CD4-positive, alpha-beta T cell treated with Interleukin-4 for 4 hours (primary cell): Measurements from ENCODE around the gene PALMD.

Experiments
- DNase-seq: peaks from one replicate; pipeline ENCODE4 v3.0.0-alpha.2; 2020

Gene PALMD

GRCh38 chr1:99702221-99702620 lies 56.3 kb downstream of the PALMD start:
- DNase-seq: no peak

DNA sequence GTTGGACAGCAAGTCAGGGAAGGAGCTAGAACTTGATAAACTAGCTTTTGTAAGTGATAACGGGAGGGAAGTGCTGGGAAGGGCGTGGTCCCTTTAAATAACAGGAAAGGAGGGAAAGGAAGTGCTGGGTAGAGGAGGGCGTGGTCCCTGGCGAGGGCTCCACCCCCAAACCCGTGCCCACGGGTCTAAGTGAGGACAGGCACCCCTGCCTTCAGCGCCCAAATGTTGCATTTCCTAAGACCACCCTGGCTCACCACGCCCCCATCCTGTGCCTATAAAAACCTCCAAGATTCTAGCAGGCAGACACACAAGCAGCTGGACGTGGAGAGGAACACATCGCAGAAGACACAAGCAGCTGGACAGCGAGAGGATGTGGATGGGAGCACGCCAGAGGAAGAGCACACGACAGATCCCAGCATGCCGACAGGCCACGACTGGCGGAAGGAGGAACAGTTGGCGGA lies 58.5 kb downstream of the PALMD start:
- DNase-seq: no peak

GRCh38 chr1:99705385-99705784 lies 59.5 kb downstream of the PALMD start:
- DNase-seq: no peak

GRCh38 chr1:99707535-99708142 lies 61.7 kb downstream of the PALMD start:
- DNase-seq: peak; percentile 56

- no peak for DNase-seq
Observed at GRCh38 chr1:99710994-99711393, 65.1 kb downstream of the PALMD start.

- no peak for DNase-seq
Observed at GRCh38 chr1:99713006-99713405, 67.1 kb downstream of the PALMD start.

DNA sequence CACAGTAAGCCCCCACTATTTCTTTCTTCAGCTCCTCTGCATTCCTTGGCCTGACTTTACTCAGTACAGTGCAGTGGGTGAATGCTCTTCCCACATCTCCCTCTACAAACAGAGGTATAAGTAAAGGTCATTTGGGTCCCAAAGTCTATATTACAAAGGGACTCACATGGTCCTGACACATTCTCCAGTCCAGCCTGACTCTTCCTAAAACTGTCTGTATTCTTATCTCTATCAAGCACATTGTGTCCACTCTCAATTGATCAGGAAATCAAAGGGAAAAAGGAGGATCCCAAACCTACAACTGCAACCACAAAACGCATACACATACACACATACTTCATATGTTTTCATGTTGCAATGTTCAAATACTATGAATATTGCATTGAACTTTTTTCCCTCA lies 71.1 kb downstream of the PALMD start:
- no peak for DNase-seq

DNA sequence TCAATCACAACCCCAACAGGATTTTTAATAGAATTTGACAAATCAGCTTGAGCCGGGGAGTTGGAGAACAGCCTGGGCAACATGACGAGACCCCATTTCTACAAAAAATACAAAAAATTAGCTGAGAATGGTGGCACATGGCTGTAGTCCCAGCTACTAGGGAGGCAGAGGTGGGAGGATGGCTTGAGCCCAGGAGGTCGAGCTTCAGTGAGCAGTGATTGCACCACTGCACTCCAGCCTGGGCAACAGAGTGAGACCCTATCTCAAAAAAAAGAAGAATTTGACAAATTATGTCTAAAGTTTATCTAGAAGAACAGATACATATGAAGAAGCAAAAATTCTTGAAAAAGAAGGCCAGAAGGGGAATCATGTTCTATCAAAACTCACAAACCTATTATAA lies 77.3 kb downstream of the PALMD start:
- DNase-seq: no peak

DNA sequence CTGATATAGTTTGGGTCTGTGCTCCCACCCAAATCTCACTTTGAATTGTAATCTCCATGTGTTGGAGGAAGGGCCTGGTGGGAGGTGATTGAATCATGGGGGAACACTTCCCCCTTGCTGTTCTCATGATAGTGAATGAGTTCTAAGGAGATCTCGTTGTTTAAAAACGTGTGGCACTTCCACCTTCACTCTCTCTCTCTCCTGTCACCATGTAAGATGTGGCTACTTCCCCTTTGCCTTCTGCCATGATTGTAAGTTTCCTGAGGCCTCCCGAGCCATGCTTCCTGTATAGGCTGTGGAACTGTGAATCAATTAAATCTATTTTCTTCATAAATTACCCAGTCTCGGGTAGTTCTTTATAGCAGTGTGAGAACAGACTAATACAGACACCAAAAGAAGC lies 80.1 kb downstream of the PALMD start:
- no peak for DNase-seq

DNA sequence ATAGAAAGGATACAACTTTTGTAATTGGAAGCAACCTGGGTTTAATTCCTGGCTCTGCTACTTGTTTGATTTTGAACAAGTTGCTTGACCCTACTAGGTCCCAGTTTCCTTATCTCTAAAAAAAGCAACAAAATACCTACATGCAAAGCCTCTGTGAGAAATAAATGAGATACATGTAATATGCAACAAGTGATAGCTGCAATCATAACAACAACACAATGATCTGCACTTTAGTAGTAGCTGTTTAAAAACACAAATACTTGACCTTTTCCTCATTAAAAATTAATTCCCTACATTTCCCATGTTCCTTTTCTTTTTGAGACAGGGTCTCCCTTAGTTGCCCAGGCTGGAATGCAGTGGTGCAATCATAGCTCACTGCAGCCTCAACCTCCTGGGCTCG lies 80.5 kb downstream of the PALMD start:
- DNase-seq: no peak

DNA sequence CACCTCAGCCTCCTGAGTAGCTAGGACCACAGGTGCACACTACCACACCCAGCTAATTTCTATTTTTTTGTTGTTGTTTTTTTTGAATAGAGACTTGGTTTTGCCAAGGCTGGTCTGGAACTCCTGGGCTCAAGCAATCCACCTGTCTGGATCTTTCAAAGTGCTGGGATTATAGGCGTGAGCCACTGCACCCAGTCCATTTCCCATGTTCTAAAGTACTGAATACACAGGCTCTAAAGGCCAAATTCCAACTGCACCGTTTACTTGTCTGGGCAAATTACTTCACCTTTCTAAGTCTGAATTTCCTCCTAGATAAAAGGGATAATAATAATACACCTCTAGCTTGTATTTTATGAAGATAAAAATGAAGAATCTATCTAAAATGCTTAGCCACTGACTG lies 80.9 kb downstream of the PALMD start:
- no peak for DNase-seq

DNA sequence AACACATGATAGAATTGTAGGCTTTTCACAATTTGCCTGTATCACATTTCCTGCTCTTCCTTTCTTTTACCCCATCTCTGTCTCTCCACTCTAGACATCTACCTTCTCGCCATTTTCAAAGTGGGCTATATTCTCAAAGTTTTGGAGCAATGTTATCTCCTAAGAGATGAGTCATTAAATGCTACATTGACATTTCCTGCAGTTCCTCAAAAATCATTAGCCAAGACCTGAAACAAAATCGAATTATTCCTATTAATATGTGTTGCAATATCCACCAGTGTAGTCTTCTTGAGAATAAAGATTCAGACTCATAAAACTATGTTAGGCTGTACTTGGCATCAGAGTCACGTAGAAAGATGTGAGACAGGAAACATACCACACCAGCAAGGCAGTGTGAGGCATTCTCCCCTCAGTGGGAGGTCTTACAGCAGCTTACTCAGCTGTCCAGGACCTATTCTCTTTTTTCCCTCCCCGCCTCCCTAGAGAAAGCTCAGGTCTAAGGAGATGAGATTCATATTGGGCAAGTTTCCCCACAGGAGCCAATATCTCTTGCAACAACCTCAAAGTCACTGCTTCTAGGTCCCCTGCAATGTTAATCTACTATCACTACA lies 81.8 kb downstream of the PALMD start:
- no peak for DNase-seq

DNA sequence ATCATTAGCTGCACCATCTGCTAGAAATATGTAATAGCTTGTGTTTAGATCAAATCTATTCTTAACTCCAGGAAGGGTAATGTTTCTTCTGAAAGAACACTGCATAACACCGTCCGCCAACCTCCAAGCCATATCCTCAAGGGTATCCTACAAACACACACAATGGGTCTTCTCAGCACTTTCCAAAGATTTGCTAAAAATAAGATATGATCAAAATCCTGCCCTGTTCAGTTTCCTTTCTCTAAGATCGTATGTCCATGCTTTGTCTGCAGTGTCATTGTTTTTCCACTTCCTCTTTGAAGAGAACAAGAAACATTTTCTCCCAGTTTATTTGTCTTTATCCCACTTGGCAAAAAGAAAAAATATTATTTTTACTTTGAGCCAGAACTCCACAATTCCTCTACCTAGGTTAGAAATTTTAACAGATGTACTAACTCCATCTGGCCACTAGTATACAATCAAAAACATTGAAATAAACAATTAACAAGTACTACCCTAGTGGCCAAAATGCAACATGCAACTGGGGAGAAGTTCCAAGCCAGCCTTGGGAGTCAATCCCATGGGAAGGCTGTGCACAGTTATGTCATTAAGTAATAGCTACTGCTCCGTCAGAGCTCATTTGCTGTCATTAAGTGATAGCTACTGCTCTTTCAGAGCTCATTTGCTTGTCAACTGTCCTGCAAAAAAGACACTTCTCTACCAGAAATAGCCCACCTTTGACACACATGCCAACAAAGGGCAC lies 82.8 kb downstream of the PALMD start:
- no peak for DNase-seq

- no peak for DNase-seq
Observed at GRCh38 chr1:99731384-99731783, 85.5 kb downstream of the PALMD start.

- DNase-seq: no peak
Observed at GRCh38 chr1:99735852-99736251, 89.9 kb downstream of the PALMD start.

DNA sequence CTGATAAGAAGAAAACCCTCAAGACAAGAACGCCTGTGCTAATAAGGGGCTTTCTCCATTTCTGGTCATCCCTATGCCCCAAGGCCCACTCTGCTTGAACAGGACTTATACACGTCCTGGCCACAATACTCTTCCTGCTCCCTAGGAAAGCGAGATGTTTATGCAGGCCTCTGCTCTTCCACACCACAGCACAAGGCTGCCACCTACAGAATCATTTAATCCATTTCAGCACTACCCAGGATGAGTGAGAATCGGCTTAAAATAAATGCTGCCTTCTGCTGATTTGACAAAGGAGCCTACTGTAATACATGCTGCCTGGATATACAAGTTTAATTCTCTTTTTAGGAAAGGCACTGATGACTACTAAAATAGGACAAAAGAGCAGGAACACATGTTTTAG lies 91.1 kb downstream of the PALMD start:
- DNase-seq: no peak

- no peak for DNase-seq
Observed at GRCh38 chr1:99738858-99739465, 93.0 kb downstream of the PALMD start.

DNA sequence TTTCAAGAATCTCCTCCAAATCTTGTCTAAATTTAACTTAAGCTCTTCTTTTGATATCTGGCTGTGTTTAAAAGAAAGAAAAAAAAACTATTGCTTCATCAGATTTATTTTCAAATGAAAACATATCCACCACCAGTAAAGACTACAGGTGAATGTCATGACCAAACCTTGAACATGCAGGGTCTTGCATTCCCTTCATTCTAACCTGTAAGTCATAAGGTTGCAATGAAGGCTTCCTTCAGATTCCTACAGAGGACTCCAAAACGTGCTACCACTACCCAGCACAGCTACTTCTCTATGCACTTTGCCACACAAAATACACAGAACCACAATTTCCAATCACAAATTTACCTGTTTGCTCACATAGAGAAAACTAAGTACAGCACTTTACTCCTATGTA lies 94.2 kb downstream of the PALMD start:
- DNase-seq: no peak
